Measurements from ENCODE around the gene SNX25. TPM values are rescaled to one million over a fixed set of nuclear protein-coding genes. Genes with fewer than 3 reads are reported as not detected.

Gene SNX25
- total RNA-seq, 1 donor from 2014 or later, result 29.5 TPM

- H3K9ac ChIP-seq (ENCODE audit: low read length), result no peak overlapping the region
- no peaks in the 10 kb centered on the region for H3K9me3 ChIP-seq (ENCODE audit: insufficient read depth, low read depth, low read length)
- no peak for FAIRE-seq
- Mint-ChIP-seq H3K4me1 (ENCODE audit: low read depth, unreplicated experiment) (no peaks in the 10 kb centered on the region), H3K27me3 (ENCODE audit: low read depth, unreplicated experiment) (no peaks in the 10 kb centered on the region), H3K4me3 (ENCODE audit: unreplicated experiment) (no peak overlapping the region), H3K9me3 (ENCODE audit: unreplicated experiment) (no peaks in the 10 kb centered on the region), H3K36me3 (ENCODE audit: low read depth, unreplicated experiment) (peaks cover 6% of the 10 kb centered on the region), H3K27ac (ENCODE audit: unreplicated experiment) (no peak overlapping the region)
- no peak for DNase-seq (ENCODE audit: low read depth)
- no peak overlapping the region for H3K4me2 ChIP-seq (ENCODE audit: low read length)
- H3K36me3 ChIP-seq (ENCODE audit: insufficient read depth, low read length), result peaks cover 24% of the 10 kb centered on the region
- no peak overlapping the region for H3K27ac ChIP-seq (ENCODE audit: low read depth, low read length)
- H3K4me1 ChIP-seq (ENCODE audit: insufficient read depth, low read length), result no peaks in the 10 kb centered on the region
- no peak overlapping the region for H3K4me3 ChIP-seq (ENCODE audit: insufficient read depth, low read depth, low read length)
- H3K79me2 ChIP-seq (ENCODE audit: insufficient read depth, low read length), result no peaks in the 10 kb centered on the region
- H2AFZ ChIP-seq (ENCODE audit: low read depth, low read length), result no peak overlapping the region
- H4K20me1 ChIP-seq (ENCODE audit: insufficient read depth, low read length), result no peaks in the 10 kb centered on the region
- H3K27me3 ChIP-seq (ENCODE audit: insufficient read depth, low read length), result no peaks in the 10 kb centered on the region
- TF ChIP-seq EZH2 (IDR thresholded peaks at IDR 0.05; ENCODE audit: insufficient read depth, low read length) (no peak), CTCF (IDR thresholded peaks at IDR 0.05; ENCODE audit: insufficient read depth, low read depth, low read length) (no peak)
Observed at GRCh38 chr4:185404031-185404430, 194.6 kb downstream of the SNX25 start.

- H3K4me2 ChIP-seq (ENCODE audit: low read length), result no peak overlapping the region
- no peaks in the 10 kb centered on the region for H4K20me1 ChIP-seq (ENCODE audit: insufficient read depth, low read length)
- H3K4me3 Mint-ChIP-seq (ENCODE audit: unreplicated experiment), result no peak overlapping the region
- H3K27ac ChIP-seq (ENCODE audit: low read depth, low read length), result no peak overlapping the region
- H3K9ac ChIP-seq (ENCODE audit: low read length), result no peak overlapping the region
- no peaks in the 10 kb centered on the region for H3K9me3 ChIP-seq (ENCODE audit: insufficient read depth, low read depth, low read length)
- no peaks in the 10 kb centered on the region for H3K4me1 ChIP-seq (ENCODE audit: insufficient read depth, low read length)
- H3K4me1 Mint-ChIP-seq (ENCODE audit: low read depth, unreplicated experiment), result no peaks in the 10 kb centered on the region
- no peak overlapping the region for H2AFZ ChIP-seq (ENCODE audit: low read depth, low read length)
- no peaks in the 10 kb centered on the region for H3K27me3 Mint-ChIP-seq (ENCODE audit: low read depth, unreplicated experiment)
- peaks cover 23% of the 10 kb centered on the region for H3K36me3 ChIP-seq (ENCODE audit: insufficient read depth, low read length)
- H3K9me3 Mint-ChIP-seq (ENCODE audit: unreplicated experiment), result peaks cover 3% of the 10 kb centered on the region
- TF ChIP-seq CTCF (IDR thresholded peaks at IDR 0.05; ENCODE audit: insufficient read depth, low read depth, low read length) (no peak), EZH2 (IDR thresholded peaks at IDR 0.05; ENCODE audit: insufficient read depth, low read length) (no peak)
- no peaks in the 10 kb centered on the region for H3K79me2 ChIP-seq (ENCODE audit: insufficient read depth, low read length)
- H3K27ac Mint-ChIP-seq (ENCODE audit: unreplicated experiment), result no peak overlapping the region
- no peaks in the 10 kb centered on the region for H3K27me3 ChIP-seq (ENCODE audit: insufficient read depth, low read length)
- no peak for FAIRE-seq
- peaks cover 10% of the 10 kb centered on the region for H3K36me3 Mint-ChIP-seq (ENCODE audit: low read depth, unreplicated experiment)
- H3K4me3 ChIP-seq (ENCODE audit: insufficient read depth, low read depth, low read length), result no peak overlapping the region
- DNase-seq (ENCODE audit: low read depth), result no peak
Observed at GRCh38 chr4:185405296-185405999, 196.1 kb downstream of the SNX25 start.

GRCh38 chr4:185408432-185408831 is 199.0 kb downstream of the SNX25 start:
- TF ChIP-seq CTCF (IDR thresholded peaks at IDR 0.05; ENCODE audit: insufficient read depth, low read depth, low read length) (no peak), EZH2 (IDR thresholded peaks at IDR 0.05; ENCODE audit: insufficient read depth, low read length) (no peak)
- peaks cover 11% of the 10 kb centered on the region for H3K36me3 Mint-ChIP-seq (ENCODE audit: low read depth, unreplicated experiment)
- H3K79me2 ChIP-seq (ENCODE audit: insufficient read depth, low read length), result no peaks in the 10 kb centered on the region

More at GRCh38 chr4:185408432-185408831, 199.0 kb downstream of the SNX25 start:
- H3K27ac ChIP-seq (ENCODE audit: low read depth, low read length), result no peak overlapping the region
- H3K4me1 ChIP-seq (ENCODE audit: insufficient read depth, low read length), result no peaks in the 10 kb centered on the region
- Mint-ChIP-seq H3K9me3 (ENCODE audit: unreplicated experiment) (peaks cover 3% of the 10 kb centered on the region), H3K27me3 (ENCODE audit: low read depth, unreplicated experiment) (no peaks in the 10 kb centered on the region), H3K4me3 (ENCODE audit: unreplicated experiment) (no peak overlapping the region), H3K4me1 (ENCODE audit: low read depth, unreplicated experiment) (peaks cover 5% of the 10 kb centered on the region), H3K27ac (ENCODE audit: unreplicated experiment) (no peak overlapping the region)
- H4K20me1 ChIP-seq (ENCODE audit: insufficient read depth, low read length), result no peaks in the 10 kb centered on the region
- DNase-seq (ENCODE audit: low read depth) (no peak), FAIRE-seq (no peak)
- no peaks in the 10 kb centered on the region for H3K27me3 ChIP-seq (ENCODE audit: insufficient read depth, low read length)
- H3K9ac ChIP-seq (ENCODE audit: low read length), result no peak overlapping the region
- H3K4me3 ChIP-seq (ENCODE audit: insufficient read depth, low read depth, low read length), result no peak overlapping the region
- H3K9me3 ChIP-seq (ENCODE audit: insufficient read depth, low read depth, low read length), result no peaks in the 10 kb centered on the region
- no peak overlapping the region for H3K4me2 ChIP-seq (ENCODE audit: low read length)
- H2AFZ ChIP-seq (ENCODE audit: low read depth, low read length), result no peak overlapping the region
- peaks cover 24% of the 10 kb centered on the region for H3K36me3 ChIP-seq (ENCODE audit: insufficient read depth, low read length)
